GM21825 (cell line): ENCODE results near the gene CACNA2D2.

Source experiments
- ATAC-seq: cut with Tn5 transposase; IDR thresholded peaks from one replicate; pipeline ENCODE4 v1.9.1; 2021; ENCODE audit warnings: mild to moderate bottlenecking, moderate library complexity; ENCODE audit not compliant: unreplicated experiment

The CACNA2D2 gene

GRCh38 chr3:50502584-50503423 lies 630 bp downstream of the CACNA2D2 start:
- no peak for ATAC-seq

DNA sequence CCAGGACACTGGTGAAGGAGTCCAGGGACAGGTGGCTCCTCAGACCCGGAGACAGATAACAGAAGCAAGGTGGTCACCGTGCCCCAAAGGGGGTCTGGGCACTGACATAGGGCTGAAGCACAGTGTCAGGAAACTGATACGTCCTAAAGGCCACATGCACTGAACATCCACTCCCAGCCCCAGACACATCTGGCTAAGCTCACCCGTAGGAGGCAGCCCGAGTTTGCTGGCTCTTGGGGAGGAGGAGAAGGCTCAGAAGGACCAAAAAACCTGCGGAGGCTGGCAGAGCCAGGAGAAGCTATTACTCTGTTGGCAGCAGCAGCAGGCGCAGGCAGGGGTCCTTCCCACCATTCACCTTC lies 1.2 kb downstream of the CACNA2D2 start:
- ATAC-seq, result no peak

- no peak for ATAC-seq
Measured at GRCh38 chr3:50495609-50496423, 7.6 kb downstream of the CACNA2D2 start.

GRCh38 chr3:50494126-50494525 lies 9.3 kb downstream of the CACNA2D2 start:
- ATAC-seq, result no peak

DNA sequence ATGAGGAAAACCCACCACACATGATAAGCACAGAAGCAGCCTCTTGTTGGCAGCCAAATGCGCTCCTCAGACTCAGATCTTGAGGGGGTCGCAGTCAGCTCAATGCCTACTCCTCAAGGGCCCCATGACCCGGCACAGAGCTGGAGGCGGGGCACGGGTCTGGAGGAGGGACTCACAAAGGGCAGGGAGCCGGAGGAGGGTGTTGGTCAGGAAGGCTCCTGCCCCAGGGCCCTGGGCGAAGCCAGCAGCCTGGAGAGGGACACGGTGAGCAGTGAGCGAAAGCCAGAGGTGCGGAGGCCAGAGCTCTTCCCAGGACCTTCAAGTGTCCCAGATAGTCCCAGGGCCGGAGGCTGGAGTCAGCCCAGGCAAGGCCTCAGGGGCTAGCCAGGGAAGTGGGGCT lies 9.8 kb downstream of the CACNA2D2 start:
- ATAC-seq, result no peak

GRCh38 chr3:50493086-50493485 lies 10.3 kb downstream of the CACNA2D2 start:
- ATAC-seq, result no peak

GRCh38 chr3:50491023-50491422 lies 12.4 kb downstream of the CACNA2D2 start:
- ATAC-seq, result no peak

GRCh38 chr3:50490424-50490823 lies 13.0 kb downstream of the CACNA2D2 start:
- ATAC-seq, result no peak

DNA sequence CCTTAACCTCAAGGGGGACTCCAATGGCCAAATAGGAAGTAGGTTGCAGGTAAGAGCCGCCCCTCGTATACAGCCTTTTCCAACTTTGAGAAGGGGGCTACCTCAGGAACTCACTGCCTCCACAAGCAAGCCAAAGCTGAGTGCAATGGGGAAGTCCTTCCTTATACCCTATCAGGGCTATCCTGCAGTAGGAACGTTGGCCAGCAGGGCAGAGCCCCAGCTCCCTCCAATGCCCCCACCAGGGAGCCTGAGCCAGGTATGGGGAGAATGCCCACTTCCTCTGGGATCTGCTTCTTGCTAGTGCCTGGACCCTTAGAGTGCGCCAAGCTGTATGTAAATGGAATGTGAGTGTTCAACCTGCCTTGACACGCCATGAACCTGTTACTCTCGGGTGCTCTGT lies 16.3 kb downstream of the CACNA2D2 start:
- no peak for ATAC-seq

- no peak for ATAC-seq
Measured at GRCh38 chr3:50486219-50486888, 17.1 kb downstream of the CACNA2D2 start.

DNA sequence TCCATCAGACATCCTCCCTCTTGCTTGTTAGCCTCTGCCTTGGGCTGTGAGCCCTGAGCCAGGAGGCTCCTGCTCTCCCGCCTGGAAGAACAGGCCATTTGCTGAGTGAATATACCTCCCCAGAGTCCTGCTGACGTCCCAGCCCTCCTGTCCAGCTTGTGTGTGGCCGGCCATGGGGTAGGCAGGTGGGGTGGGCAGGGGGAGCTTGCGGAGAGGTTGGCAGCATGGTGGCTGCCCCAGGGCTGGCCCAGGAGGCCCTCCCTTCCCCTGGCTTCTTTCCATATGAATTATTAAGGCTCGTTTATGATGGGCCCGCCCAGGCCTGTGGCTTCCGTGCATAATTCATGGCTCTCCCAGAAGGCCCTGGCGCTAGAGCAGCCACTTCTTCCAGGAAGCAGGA lies 18.7 kb downstream of the CACNA2D2 start:
- ATAC-seq, result no peak

GRCh38 chr3:50483374-50483773 lies 20.1 kb downstream of the CACNA2D2 start:
- no peak for ATAC-seq

- no peak for ATAC-seq
Measured at GRCh38 chr3:50481992-50482391, 21.4 kb downstream of the CACNA2D2 start.

DNA sequence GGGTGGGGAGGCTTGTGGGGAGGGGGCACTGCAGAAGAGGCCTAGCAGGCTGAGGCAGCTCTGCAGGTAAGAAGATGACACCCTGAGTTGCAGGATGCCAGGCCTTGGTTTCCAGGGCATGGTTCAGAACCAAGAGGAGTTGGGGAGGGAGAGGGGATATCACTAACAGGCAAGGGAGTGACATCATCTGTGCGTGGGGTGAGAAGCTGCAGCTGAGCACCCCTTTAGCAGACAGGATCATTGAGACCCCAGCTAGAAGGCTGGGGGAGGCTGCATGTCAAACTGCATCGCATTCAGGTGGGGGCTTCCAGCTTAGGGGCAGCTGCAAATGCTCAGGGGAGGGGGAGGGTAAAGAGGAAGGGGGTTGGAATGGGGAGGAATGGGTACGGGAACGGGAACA lies 23.0 kb downstream of the CACNA2D2 start:
- no peak for ATAC-seq

DNA sequence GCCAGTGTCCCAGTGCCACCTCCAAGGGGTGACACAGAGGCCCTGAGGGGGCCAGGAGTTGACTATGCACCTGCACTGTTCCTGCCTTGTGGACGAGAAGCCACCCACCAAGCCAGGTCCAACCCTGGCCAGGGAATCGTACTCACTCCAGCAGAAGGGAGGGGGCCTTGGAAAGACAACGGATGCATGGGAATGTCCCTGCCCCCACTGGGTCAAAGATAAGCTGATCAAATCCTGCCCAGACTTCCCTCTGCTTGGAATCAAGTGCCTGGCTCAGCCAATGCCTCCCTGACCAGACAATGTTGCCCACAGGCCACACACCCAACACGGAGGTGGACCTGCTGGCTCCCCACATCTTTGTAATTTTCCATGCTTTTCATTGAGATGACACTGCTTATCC lies 23.9 kb downstream of the CACNA2D2 start:
- ATAC-seq, result no peak

DNA sequence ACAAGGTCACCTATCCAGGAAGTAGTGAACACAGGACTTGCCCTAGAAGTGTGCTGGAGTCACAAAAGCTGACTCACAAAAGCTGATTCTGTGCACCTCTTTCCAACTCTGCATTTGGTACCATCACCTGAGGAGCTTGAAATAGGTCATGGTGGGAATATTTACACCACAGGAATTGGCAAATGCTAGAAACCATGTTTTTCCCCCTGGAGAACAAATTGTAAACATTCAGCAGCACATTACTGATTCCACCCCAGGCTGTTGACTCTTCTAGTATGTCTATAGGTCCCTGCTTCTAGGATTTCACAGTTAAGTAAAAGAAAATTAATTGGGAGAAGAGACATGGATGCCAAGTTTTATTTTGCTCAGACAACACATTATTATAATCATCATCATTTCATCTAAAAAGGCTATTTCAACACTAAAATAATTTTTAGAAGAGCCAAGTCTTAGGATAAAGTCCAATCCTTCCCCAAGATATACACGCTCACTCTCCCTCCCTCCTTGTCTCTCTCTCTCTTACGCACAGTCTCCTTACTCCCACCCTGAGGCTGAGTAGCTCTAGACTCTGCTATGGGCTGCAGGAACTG lies 24.7 kb downstream of the CACNA2D2 start:
- no peak for ATAC-seq

DNA sequence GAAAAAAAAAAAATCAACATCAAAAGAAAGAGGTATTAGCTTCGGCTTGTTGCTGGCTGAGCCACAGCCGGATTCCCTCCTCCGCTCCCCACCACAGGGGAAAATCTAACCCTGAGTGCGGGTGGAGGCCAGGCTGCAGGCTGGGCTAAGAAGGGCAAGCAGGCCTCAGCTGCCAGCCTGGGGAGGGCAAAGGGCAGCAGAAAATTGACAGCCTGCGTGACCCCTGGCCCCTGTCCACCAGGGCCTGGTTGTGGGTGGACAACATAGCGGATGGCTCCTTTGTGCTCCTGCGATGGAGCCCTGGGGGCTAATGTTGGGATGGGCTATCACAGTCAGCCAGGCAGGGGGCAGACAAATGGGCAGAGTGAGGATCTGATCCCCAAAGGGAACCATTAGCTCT lies 25.4 kb downstream of the CACNA2D2 start:
- no peak for ATAC-seq

DNA sequence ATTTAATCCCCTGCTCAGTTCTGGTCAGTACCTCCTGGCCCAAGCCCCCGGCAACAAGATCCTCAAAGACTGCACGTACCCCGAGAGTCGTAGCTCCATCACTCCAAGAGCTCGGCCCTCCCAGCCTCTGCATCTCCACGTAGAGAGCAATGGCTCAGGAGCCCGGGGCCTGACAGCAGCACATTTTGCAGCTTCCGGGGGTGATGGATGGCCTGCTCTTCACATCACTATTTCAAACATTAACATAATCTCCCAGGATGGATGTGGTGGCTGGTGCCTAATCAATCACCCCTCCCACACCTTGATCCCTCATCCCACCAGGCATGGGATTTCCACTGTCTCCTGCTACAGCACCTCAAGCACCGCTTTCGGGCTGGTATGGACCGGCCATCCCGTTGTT lies 28.1 kb downstream of the CACNA2D2 start:
- no peak for ATAC-seq

DNA sequence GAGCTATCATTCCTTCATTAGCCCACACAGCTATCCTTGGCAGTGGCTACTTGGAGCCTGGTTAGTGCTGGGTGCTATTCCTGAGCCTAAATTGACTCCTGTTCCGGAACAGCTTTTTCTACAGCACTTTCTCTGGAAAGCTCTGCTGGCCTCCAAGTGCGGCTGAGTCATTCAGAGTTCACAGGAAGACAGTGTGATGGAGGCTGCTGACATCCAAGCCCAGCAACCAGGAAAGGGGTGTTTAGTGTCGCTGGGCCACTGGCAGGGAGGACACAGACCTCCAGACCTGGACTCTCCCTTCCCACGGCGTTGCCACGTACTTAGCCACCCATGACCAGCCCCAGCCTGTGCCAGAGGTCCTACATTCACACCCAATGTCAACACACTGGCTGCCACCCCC lies 28.7 kb downstream of the CACNA2D2 start:
- no peak for ATAC-seq

DNA sequence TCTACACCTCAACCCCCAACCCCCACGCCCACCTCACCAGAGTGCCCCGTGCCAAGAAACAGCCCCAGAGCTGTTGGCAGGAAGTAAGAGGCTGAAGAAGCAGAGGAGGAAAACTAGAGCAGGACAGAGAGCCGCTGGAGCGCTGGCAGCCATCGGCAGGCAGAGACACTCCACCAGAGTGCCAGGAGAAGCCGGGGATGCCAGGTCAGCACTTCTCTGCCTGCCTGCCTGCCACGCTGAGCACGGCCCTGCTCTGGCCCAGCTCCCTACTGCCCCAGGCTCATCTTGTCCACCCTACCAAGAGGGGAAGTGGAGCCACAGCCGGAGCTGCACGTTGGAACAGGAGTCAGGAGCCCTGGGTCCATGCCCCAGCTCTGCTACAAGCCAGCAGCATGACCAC lies 29.7 kb downstream of the CACNA2D2 start:
- no peak for ATAC-seq

DNA sequence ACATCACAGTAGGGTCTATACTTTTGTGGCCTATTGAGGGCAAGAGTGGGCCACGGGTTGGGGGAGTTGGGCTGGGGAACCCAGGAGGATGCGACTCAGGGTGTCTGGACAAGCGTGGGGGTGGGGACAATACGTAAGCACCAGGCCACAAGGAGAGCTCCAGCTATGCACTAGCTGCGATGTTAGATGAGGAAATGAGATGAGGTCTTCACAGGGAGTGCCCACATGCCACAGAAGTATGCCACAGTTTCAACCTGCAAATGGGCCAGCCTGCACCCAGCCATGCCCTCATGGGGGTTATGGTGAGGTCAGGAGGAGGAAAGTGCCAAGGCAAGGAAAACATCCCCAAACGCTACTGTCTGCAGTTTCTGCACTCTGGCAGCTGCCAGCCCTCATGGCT lies 30.5 kb downstream of the CACNA2D2 start:
- no peak for ATAC-seq
